D721Med (cell line): Measurements from ENCODE around the gene ZNF138.

Experiments used
- DNase-seq: peaks from one replicate; pipeline ENCODE4 v3.0.0; 2011; ENCODE audit warnings: low spot score; ENCODE audit not compliant: insufficient read length
- FAIRE-seq: peaks from 2 replicates; lab custom pipeline; 2011; peaks lifted over from hg19 to GRCh38; lab: Jason Lieb, UNC
- CTCF ChIP-seq: IDR thresholded peaks from 2 replicates; pipeline ENCODE4 v1.5.1; 2012; ENCODE audit warnings: mild to moderate bottlenecking, control low read depth; ENCODE audit not compliant: insufficient read depth; ENCODE audit errors: missing control alignments

ZNF138 gene

GRCh38 chr7:64794171-64794844 lies at the start of gene ZNF138:
ZNF138 (plus strand) TSS chr7:64794428; CDS start chr7:64794569, 141 bp downstream.
- FAIRE-seq (no peak), DNase-seq (peak; percentile 87)
- TF ChIP-seq CTCF = no peak

- no peak for TF ChIP-seq CTCF
- DNase-seq (no peak), FAIRE-seq (no peak)
Observed at GRCh38 chr7:64744680-64745079, 49.5 kb upstream of the ZNF138 start.

- DNase-seq (no peak), FAIRE-seq (no peak)
- TF ChIP-seq CTCF = no peak
Observed at GRCh38 chr7:64747802-64748201, 46.4 kb upstream of the ZNF138 start.

GRCh38 chr7:64753032-64753431 lies 41.2 kb upstream of the ZNF138 start:
- TF ChIP-seq CTCF = no peak
- no peak for DNase-seq
- FAIRE-seq = no peak

GRCh38 chr7:64755865-64756264 lies 38.4 kb upstream of the ZNF138 start:
- TF ChIP-seq CTCF = no peak
- DNase-seq = no peak
- FAIRE-seq = no peak

- no peak for DNase-seq
- no peak for FAIRE-seq
- TF ChIP-seq CTCF = no peak
Observed at GRCh38 chr7:64758151-64758550, 36.1 kb upstream of the ZNF138 start.

GRCh38 chr7:64768824-64769223 lies 25.4 kb upstream of the ZNF138 start:
- FAIRE-seq (no peak), DNase-seq (no peak)
- no peak for TF ChIP-seq CTCF
